Measurements from ENCODE around the gene KLHL8. TPM values are rescaled to one million over a fixed set of nuclear protein-coding genes. Genes with fewer than 3 reads are reported as not detected.

KLHL8 gene
- total RNA-seq, 1 donor from 2014 or later, result 5.4 TPM

GRCh38 chr4:87229979-87230378 is 9.6 kb upstream of the KLHL8 start:
- Histone ChIP-seq H3K9me3 (no peaks in the 10 kb centered on the region), H3K4me3 (no peak overlapping the region), H3K27ac (no peak overlapping the region), H3K36me3 (no peaks in the 10 kb centered on the region), H3K4me1 (no peaks in the 10 kb centered on the region), H3K27me3 (no peaks in the 10 kb centered on the region)
- DNase-seq (ENCODE audit: low spot score in 2 of 2), result no peak
- no peak for TF ChIP-seq CTCF (IDR thresholded peaks at IDR 0.05)
- intact Hi-C loops (cut with DNase I), result loop anchor here (10.0 kb wide), 1 partner anchor 635 kb away; the partner anchor contains the start of gene PTPN13

DNA sequence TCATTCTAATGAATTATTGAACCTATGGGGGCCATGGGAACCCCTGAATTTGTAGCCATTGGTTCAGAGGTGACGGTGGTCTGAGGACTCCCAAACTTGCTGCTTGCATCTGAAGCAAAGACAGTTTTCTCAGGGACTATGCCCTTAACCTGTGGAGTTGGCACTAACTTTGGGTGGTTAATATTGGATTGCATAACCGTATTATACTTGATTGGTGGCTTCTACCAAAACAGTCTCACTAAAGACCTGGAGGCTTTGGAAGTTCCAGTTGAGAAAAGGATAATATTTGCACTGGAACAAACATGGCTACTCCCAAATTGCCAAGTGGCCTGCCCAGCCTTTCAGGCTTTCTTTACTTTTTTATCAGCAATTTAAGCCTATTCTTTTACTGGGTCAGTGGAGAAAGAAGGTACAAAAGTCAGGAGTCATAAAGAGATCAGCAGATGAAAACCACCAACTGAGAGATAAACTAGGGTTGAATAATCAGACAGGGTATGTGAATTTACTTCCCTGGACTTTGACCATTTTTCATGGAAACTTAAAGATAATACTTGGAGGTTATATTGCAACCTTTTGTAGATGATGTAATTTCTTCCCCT is 7.9 kb upstream of the KLHL8 start:
- H3K27ac ChIP-seq, result no peak overlapping the region
- H3K9me3 ChIP-seq, result no peaks in the 10 kb centered on the region
- TF ChIP-seq CTCF (IDR thresholded peaks at IDR 0.05), result no peak
- no peak overlapping the region for H3K4me3 ChIP-seq
- H3K36me3 ChIP-seq, result no peaks in the 10 kb centered on the region
- DNase-seq (ENCODE audit: low spot score in 2 of 2), result no peak
- no peaks in the 10 kb centered on the region for H3K27me3 ChIP-seq
- intact Hi-C loops (cut with DNase I), result no loop called here
- H3K4me1 ChIP-seq, result no peaks in the 10 kb centered on the region

DNA sequence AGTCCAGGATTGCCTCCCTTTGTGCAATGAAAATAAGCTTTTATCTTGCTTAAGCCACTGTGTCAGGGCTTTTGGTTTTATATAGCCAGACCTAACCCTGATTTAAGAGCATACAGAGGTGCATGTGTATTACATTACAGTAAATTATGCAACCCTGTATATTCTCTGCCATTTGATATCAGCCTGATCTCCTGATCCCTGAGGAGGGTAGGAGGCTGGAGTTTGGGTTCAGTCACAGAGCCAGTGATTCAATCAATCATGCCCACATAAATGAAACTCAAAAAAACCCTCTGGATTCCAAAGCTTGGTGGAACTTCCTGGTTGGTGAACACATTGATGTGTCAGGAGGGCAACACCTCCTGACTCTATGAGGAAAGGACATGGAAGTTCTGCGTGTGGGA is 7.3 kb upstream of the KLHL8 start:
- Histone ChIP-seq H3K27me3 (no peaks in the 10 kb centered on the region), H3K36me3 (no peaks in the 10 kb centered on the region), H3K4me3 (no peak overlapping the region), H3K9me3 (no peaks in the 10 kb centered on the region), H3K27ac (no peak overlapping the region), H3K4me1 (no peaks in the 10 kb centered on the region)
- TF ChIP-seq CTCF (IDR thresholded peaks at IDR 0.05), result no peak
- intact Hi-C loops (cut with DNase I), result no loop called here
- no peak for DNase-seq (ENCODE audit: low spot score in 2 of 2)

DNA sequence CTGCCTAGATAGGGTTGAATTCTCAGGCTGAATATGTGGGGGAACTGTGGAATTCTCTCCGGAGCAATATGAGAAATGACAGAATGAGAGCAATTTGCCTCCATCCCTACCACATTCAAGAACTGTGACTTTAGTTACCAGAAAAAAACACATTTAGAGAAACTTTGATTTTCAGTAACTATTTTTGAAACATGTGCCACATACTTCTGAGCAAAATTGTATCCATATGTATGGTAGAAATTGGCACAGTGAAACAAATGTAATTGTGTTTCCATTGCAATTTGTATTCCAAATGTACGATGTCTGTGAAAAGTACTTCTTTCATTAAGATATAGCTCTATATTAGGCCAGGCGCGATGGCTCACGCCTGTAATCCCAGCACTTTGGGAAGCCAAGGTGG is 5.5 kb upstream of the KLHL8 start:
- Histone ChIP-seq H3K9me3 (no peaks in the 10 kb centered on the region), H3K27ac (no peak overlapping the region), H3K4me3 (no peak overlapping the region), H3K27me3 (no peaks in the 10 kb centered on the region), H3K36me3 (no peaks in the 10 kb centered on the region), H3K4me1 (no peaks in the 10 kb centered on the region)
- DNase-seq (ENCODE audit: low spot score in 2 of 2), result no peak
- TF ChIP-seq CTCF (IDR thresholded peaks at IDR 0.05), result no peak
- intact Hi-C loops (cut with DNase I), result no loop called here

DNA sequence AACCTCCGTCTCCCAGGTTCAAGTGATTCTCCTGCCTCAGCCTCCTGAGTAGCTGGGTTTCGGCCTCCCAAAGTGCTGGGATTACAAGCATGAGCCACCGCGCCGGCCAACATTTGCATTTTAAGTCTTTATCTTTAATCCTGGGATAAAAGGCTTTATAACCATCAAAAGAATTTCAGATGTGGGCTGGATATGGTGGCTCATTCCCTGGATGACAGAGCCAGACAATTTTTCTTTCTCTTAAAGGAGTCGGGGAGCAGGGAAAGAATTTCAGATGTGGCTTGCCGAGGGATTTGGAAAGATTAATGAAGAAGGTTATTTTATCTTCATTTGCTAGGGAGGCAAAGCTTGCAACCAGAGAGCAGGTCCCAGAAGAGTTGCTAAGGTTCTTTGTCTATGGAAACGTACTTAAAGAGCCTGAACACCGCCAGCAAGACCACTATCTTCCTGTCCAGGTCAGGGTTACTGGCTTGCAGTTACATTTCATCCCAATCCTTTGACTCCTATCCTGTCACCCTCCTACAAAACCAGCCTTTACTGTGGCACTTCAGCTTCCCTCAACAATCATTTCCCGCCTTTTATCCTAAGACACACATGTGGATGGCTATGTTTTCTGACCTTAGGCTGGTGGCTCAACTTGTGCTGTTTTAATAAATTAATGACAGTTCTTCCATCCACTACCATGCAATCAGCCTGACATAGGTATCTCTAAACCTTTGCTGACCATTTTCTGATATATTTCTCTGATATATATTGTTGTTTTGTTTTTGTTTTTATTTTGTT is 3.9 kb upstream of the KLHL8 start:
- intact Hi-C loops (cut with DNase I), result no loop called here
- no peak overlapping the region for H3K27ac ChIP-seq
- no peak overlapping the region for H3K4me3 ChIP-seq
- H3K4me1 ChIP-seq, result no peaks in the 10 kb centered on the region
- DNase-seq (ENCODE audit: low spot score in 2 of 2), result no peak
- H3K9me3 ChIP-seq, result no peaks in the 10 kb centered on the region
- TF ChIP-seq CTCF (IDR thresholded peaks at IDR 0.05), result no peak
- H3K36me3 ChIP-seq, result no peaks in the 10 kb centered on the region
- H3K27me3 ChIP-seq, result no peaks in the 10 kb centered on the region
